Measurements from ENCODE around the gene FAM171A2. TPM values are rescaled to one million over a fixed set of nuclear protein-coding genes. Genes with fewer than 3 reads are reported as not detected.

The FAM171A2 gene
- total and polyA plus RNA-seq, 2 donors from 2014 or later, result 0.94 to 1.6 TPM

GRCh38 chr17:44315760-44316731 is 47.6 kb downstream of the FAM171A2 start:
- DNase-seq, result peak in 2 of 5 donors; percentile 42 to 47
- no peaks in the 10 kb centered on the region for H3K9me3 ChIP-seq (ENCODE audit: control insufficient read depth in 2 of 3, insufficient read depth in 1 of 3, low read length in 3 of 3)
- peaks cover 0 to 4% (median 0%) of the 10 kb centered on the region in 3 donors for H3K4me1 ChIP-seq (ENCODE audit: control insufficient read depth in 2 of 3, insufficient read depth in 2 of 3, low read depth in 1 of 3, low read length in 3 of 3)
- no peak for TF ChIP-seq CTCF (IDR thresholded peaks at IDR 0.05; ENCODE audit: borderline replicate concordance, extremely low read depth, insufficient read depth)
- peaks cover 19% of the 10 kb centered on the region for H3K27me3 ChIP-seq (ENCODE audit: control insufficient read depth, insufficient read depth, low read length)
- no peak overlapping the region for H3K9ac ChIP-seq (ENCODE audit: low read length in 3 of 3)
- no peak for FAIRE-seq
- H3K36me3 ChIP-seq (ENCODE audit: control insufficient read depth in 2 of 3, insufficient read depth in 3 of 3, low read length in 3 of 3), result peaks cover 0 to 10% (median 7%) of the 10 kb centered on the region in 3 donors
- no peak overlapping the region for H3K4me3 ChIP-seq (ENCODE audit: low read length in 3 of 3)
- no peak overlapping the region for H3K27ac ChIP-seq (ENCODE audit: low read depth in 2 of 2, low read length in 2 of 2)
- intact Hi-C loops (cut with DNase I), result no loop called here

GRCh38 chr17:44314869-44315661 is 48.6 kb downstream of the FAM171A2 start:
- no peaks in the 10 kb centered on the region for H3K9me3 ChIP-seq (ENCODE audit: control insufficient read depth in 2 of 3, insufficient read depth in 1 of 3, low read length in 3 of 3)
- FAIRE-seq (no peak), DNase-seq (peak; percentile 69 to 81 (median 76))
- intact Hi-C loops (cut with DNase I), result no loop called here
- peaks cover 0 to 2% (median 0%) of the 10 kb centered on the region in 3 donors for H3K36me3 ChIP-seq (ENCODE audit: control insufficient read depth in 2 of 3, insufficient read depth in 3 of 3, low read length in 3 of 3)
- no peak overlapping the region for H3K4me3 ChIP-seq (ENCODE audit: low read length in 3 of 3)
- no peak overlapping the region for H3K9ac ChIP-seq (ENCODE audit: low read length in 3 of 3)
- no peak for TF ChIP-seq CTCF (IDR thresholded peaks at IDR 0.05; ENCODE audit: borderline replicate concordance, extremely low read depth, insufficient read depth)
- no peak overlapping the region for H3K27ac ChIP-seq (ENCODE audit: low read depth in 2 of 2, low read length in 2 of 2)
- H3K4me1 ChIP-seq (ENCODE audit: control insufficient read depth in 2 of 3, insufficient read depth in 2 of 3, low read depth in 1 of 3, low read length in 3 of 3), result peaks cover 0 to 4% (median 0%) of the 10 kb centered on the region in 3 donors
- H3K27me3 ChIP-seq (ENCODE audit: control insufficient read depth, insufficient read depth, low read length), result peaks cover 19% of the 10 kb centered on the region

- no peak overlapping the region for H3K9ac ChIP-seq (ENCODE audit: low read length in 3 of 3)
- TF ChIP-seq CTCF (IDR thresholded peaks at IDR 0.05; ENCODE audit: borderline replicate concordance, extremely low read depth, insufficient read depth), result no peak
- H3K4me3 ChIP-seq (ENCODE audit: low read length in 3 of 3), result no peak overlapping the region
- FAIRE-seq (no peak), DNase-seq (no peak)
- H3K4me1 ChIP-seq (ENCODE audit: control insufficient read depth in 2 of 3, insufficient read depth in 2 of 3, low read depth in 1 of 3, low read length in 3 of 3), result peaks cover 0 to 4% (median 0%) of the 10 kb centered on the region in 3 donors
- H3K27me3 ChIP-seq (ENCODE audit: control insufficient read depth, insufficient read depth, low read length), result peaks cover 19% of the 10 kb centered on the region
- no peaks in the 10 kb centered on the region for H3K36me3 ChIP-seq (ENCODE audit: control insufficient read depth in 2 of 3, insufficient read depth in 3 of 3, low read length in 3 of 3)
- no peak overlapping the region for H3K27ac ChIP-seq (ENCODE audit: low read depth in 2 of 2, low read length in 2 of 2)
- intact Hi-C loops (cut with DNase I), result no loop called here
- no peaks in the 10 kb centered on the region for H3K9me3 ChIP-seq (ENCODE audit: control insufficient read depth in 2 of 3, insufficient read depth in 1 of 3, low read length in 3 of 3)
These were observed 49.2 kb downstream of the FAM171A2 start for GRCh38 chr17:44314524-44314868.
